K562 (cell line): Measurements from ENCODE around the gene MVD. TPM values are rescaled to one million over a fixed set of nuclear protein-coding genes. Genes with fewer than 3 reads are reported as not detected.

Source experiments
- CREB3 ChIP-seq: fragments of 450-650 bp; conservative IDR thresholded peaks from 2 replicates; pipeline ENCODE4 v1.6.1; 2016; ENCODE audit warnings: missing genetic modification characterization, low read depth, mild to moderate bottlenecking, missing compliant biosample characterization, moderate library complexity
- CREM ChIP-seq: IDR thresholded peaks from 2 replicates; pipeline ENCODE4 v1.6.1; 2014; ENCODE audit warnings: antibody characterized with exemption, low read depth
- JUN ChIP-seq, 2 experiments: sonication (generic) in 1 of 2; formaldehyde crosslinking in 1 of 2; IDR thresholded peaks; 2 replicates each; pipeline versions ENCODE4 v1.6.1 to v1.8.0; 2012 to 2022; ENCODE audit warnings: borderline replicate concordance in 2 of 2, mild to moderate bottlenecking in 2 of 2, improper control_type of control experiment in 1 of 2, low read depth in 1 of 2, low read length in 1 of 2, missing genetic modification reagents in 1 of 2
- MAZ ChIP-seq, 2 experiments: fragments of 450-650 bp in 1 of 2; sonication (generic) in 1 of 2; formaldehyde crosslinking; IDR thresholded peaks in 1 of 2; conservative IDR thresholded peaks in 1 of 2; 2 replicates each; pipeline versions ENCODE4 v1.4.0 to v1.5.0; 2020; ENCODE audit warnings: mild to moderate bottlenecking in 1 of 2, missing genetic modification reagents in 1 of 2
- MCM3 ChIP-seq: fragments of 450-650 bp; IDR thresholded peaks from 2 replicates; pipeline ENCODE4 v1.6.1; 2016
- RBM15 ChIP-seq: fragments of 200-400 bp; formaldehyde crosslinking; IDR thresholded peaks from 2 replicates; pipeline ENCODE4 v1.6.1; 2018; ENCODE audit warnings: mild to moderate bottlenecking, low read length, moderate library complexity; ENCODE audit not compliant: insufficient read depth
- SIN3A ChIP-seq, 2 experiments: fragments of 150-350 bp in 1 of 2; IDR thresholded peaks; 2 replicates each; pipeline ENCODE4 v1.6.1; 2011 to 2016; ENCODE audit warnings: borderline replicate concordance in 2 of 2, low read depth in 2 of 2, low read length in 2 of 2, mild to moderate bottlenecking in 2 of 2, moderate library complexity in 2 of 2; ENCODE audit not compliant: control insufficient read depth in 1 of 2
- ZBTB40 ChIP-seq, 2 experiments: fragments of 450-650 bp in 1 of 2; sonication (generic) in 1 of 2; formaldehyde crosslinking in 1 of 2; IDR thresholded peaks; 2 replicates each; pipeline versions ENCODE4 v1.7.1 to v1.9.0; 2016 to 2022; ENCODE audit warnings: inconsistent platforms in 1 of 2, mild to moderate bottlenecking in 1 of 2, missing genetic modification reagents in 1 of 2
- ZBTB43 ChIP-seq: sonication (generic); formaldehyde crosslinking; IDR thresholded peaks from 2 replicates; pipeline ENCODE4 v1.8.0; 2023; ENCODE audit warnings: mild to moderate bottlenecking, missing genetic modification reagents
- ZNF830 ChIP-seq: fragments of 250-450 bp; sonication (Bioruptor Pico); IDR thresholded peaks from 2 replicates; pipeline ENCODE4 v1.5.0; 2021; ENCODE audit warnings: mild to moderate bottlenecking
- polyA plus RNA-seq, 8 experiments: library from polyadenylated mRNA; depleted of rRNA in 4 of 8; stranded (reverse) in 5 of 8; unstranded in 3 of 8; fragments of >200 nt; fragmentation: Nextera tagmentation in 2 of 8; fragmentation: Illumina TruSeq in 1 of 8; extraction: Ambion mirVana in 2 of 8; extraction: Trizol in 1 of 8; gene quantifications; 2 replicates each; pipeline versions ENCODE4 v1.2.1 to v1.2.3, GENCODE V29; 2011 to 2014; ENCODE audit warnings: inconsistent platforms in 1 of 8, missing spikeins in 1 of 8
- total RNA-seq, 7 experiments: library from RNA; depleted of rRNA in 6 of 7; stranded (reverse); fragments of >200 nt in 6 of 7; fragmentation: Illumina TruSeq in 2 of 7; extraction: Trizol in 2 of 7; gene quantifications; 2 replicates each; pipeline versions ENCODE4 v1.2.1 to v1.2.3, GENCODE V29; 2011 to 2021; ENCODE audit warnings: low replicate concordance in 1 of 7
- TF ChIP-seq, protein P1 (sequence below): fragments of 250-450 bp; sonication (Bioruptor Pico); IDR thresholded peaks from 2 replicates; pipeline ENCODE4 v1.4.0; 2020; ENCODE audit warnings: mild to moderate bottlenecking

Gene MVD
- total and polyA plus RNA-seq, 9 of the 15 experiments (the other 6 are each of a cell fraction or from before 2014, with no cell fraction given) = 12.2 to 141 (median 45.3) TPM

GRCh38 chr16:88649924-88650748, 12.8 kb downstream of the MVD start (continued):
- peak; percentile 63; the same call in 1 of the 2 replicates for TF ChIP-seq ZBTB40 (IDR thresholded peaks at IDR 0.05)
- no peak for TF ChIP-seq ZBTB40 (CRISPR knock-in tag; IDR thresholded peaks at IDR 0.05)
- TF ChIP-seq MCM3 = no peak
- TF ChIP-seq JUN (IDR thresholded peaks at IDR 0.05; ENCODE audit: borderline replicate concordance, low read depth, low read length) = no peak
- no peak for TF ChIP-seq JUN (CRISPR knock-in tag; IDR thresholded peaks at IDR 0.05; ENCODE audit: borderline replicate concordance)
- TF ChIP-seq RBM15 = no peak
- TF ChIP-seq, protein P1, sequence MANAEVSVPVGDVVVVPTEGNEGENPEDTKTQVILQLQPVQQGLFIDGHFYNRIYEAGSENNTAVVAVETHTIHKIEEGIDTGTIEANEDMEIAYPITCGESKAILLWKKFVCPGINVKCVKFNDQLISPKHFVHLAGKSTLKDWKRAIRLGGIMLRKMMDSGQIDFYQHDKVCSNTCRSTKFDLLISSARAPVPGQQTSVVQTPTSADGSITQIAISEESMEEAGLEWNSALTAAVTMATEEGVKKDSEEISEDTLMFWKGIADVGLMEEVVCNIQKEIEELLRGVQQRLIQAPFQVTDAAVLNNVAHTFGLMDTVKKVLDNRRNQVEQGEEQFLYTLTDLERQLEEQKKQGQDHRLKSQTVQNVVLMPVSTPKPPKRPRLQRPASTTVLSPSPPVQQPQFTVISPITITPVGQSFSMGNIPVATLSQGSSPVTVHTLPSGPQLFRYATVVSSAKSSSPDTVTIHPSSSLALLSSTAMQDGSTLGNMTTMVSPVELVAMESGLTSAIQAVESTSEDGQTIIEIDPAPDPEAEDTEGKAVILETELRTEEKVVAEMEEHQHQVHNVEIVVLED (CRISPR knock-in tag) = peak; percentile 34; the same call in 1 of the 2 replicates
- peak; percentile 78; the same call in 1 of the 2 replicates for TF ChIP-seq ZNF830 (CRISPR knock-in tag)
- TF ChIP-seq SIN3A (IDR thresholded peaks at IDR 0.05; ENCODE audit: borderline replicate concordance in 2 of 2, control insufficient read depth in 1 of 2, low read depth in 2 of 2, low read length in 2 of 2) = peak; percentile 14 to 37; a peak in 2 of 4 replicates
- no peak for TF ChIP-seq CREM
- TF ChIP-seq CREB3 (tag) = no peak
- TF ChIP-seq ZBTB43 (CRISPR knock-in tag) = no peak
- TF ChIP-seq MAZ (CRISPR knock-in tag; conservative IDR thresholded peaks at IDR 0.05 in 1 of 2, IDR thresholded peaks at IDR 0.05 in 1 of 2) = no peak; a peak in 1 of 4 replicates
